Prostate gland (tissue), 2 donors: ENCODE results near the gene FGFBP1.

Source experiments
- CTCF ChIP-seq, 4 experiments: fragments of 200-600 bp in 2 of 4; fragments of 450-650 bp in 2 of 4; sonication (generic) in 2 of 4; IDR thresholded peaks; 1 replicate in 3 of 4; 2 replicates in 1 of 4; pipeline ENCODE4 v1.5.1; 2016 to 2019; ENCODE audit warnings: antibody characterized with exemption in 4 of 4, mild to moderate bottlenecking in 2 of 4, moderate library complexity in 2 of 4
- POLR2A ChIP-seq: fragments of 450-650 bp; IDR thresholded peaks from one replicate; pipeline ENCODE4 v1.6.1; 2016; ENCODE audit warnings: antibody characterized with exemption, mild to moderate bottlenecking
- POLR2AphosphoS5 ChIP-seq: sonication (generic); formaldehyde crosslinking; IDR thresholded peaks from one replicate; pipeline ENCODE4 v1.6.1; 2017; ENCODE audit warnings: antibody characterized with exemption

GRCh38 chr4:15971068-15971801 is 32.7 kb upstream of the FGFBP1 start:
- TF ChIP-seq CTCF (IDR thresholded peaks at IDR 0.05) (no peak), POLR2A (no peak), POLR2AphosphoS5 (no peak)
